ENCODE measurements around the gene OR7A10. TPM values are rescaled to one million over a fixed set of nuclear protein-coding genes. Genes with fewer than 3 reads are reported as not detected.

OR7A10 gene
- total RNA-seq, 4 donors from 2014 or later, result not detected

- Histone ChIP-seq H3K4me3 (no peak overlapping the region), H3K9me3 (peaks cover 0 to 3% of the 10 kb centered on the region in 2 donors), H3K27me3 (no peaks in the 10 kb centered on the region), H3K4me1 (no peaks in the 10 kb centered on the region), H3K27ac (no peak overlapping the region), H3K36me3 (no peaks in the 10 kb centered on the region)
- intact Hi-C loops (cut with DNase I; ENCODE audit: low total_unique reads), result no loop called here
- TF ChIP-seq POLR2A (IDR thresholded peaks at IDR 0.05) (no peak), CTCF (IDR thresholded peaks at IDR 0.05) (no peak)
- DNase-seq, result no peak
These were observed 19.8 kb upstream of the OR7A10 start for GRCh38 chr19:14868497-14868896.

- H3K4me1 ChIP-seq, result no peaks in the 10 kb centered on the region
- no peaks in the 10 kb centered on the region for H3K27me3 ChIP-seq
- H3K9me3 ChIP-seq, result no peaks in the 10 kb centered on the region
- H3K36me3 ChIP-seq, result no peaks in the 10 kb centered on the region
- no peak for DNase-seq
- no peak for TF ChIP-seq POLR2A (IDR thresholded peaks at IDR 0.05)
- no peak for TF ChIP-seq CTCF (IDR thresholded peaks at IDR 0.05)
- intact Hi-C loops (cut with DNase I; ENCODE audit: low total_unique reads), result no loop called here
- H3K27ac ChIP-seq, result no peak overlapping the region
- H3K4me3 ChIP-seq, result no peak overlapping the region
These were observed 5.1 kb downstream of the OR7A10 start for GRCh38 chr19:14843578-14843977.

GRCh38 chr19:14843169-14843568 is 5.6 kb downstream of the OR7A10 start:
- intact Hi-C loops (cut with DNase I; ENCODE audit: low total_unique reads), result no loop called here
- Histone ChIP-seq H3K36me3 (no peaks in the 10 kb centered on the region), H3K4me1 (no peaks in the 10 kb centered on the region), H3K27me3 (no peaks in the 10 kb centered on the region), H3K9me3 (no peaks in the 10 kb centered on the region), H3K4me3 (no peak overlapping the region), H3K27ac (no peak overlapping the region)
- DNase-seq, result no peak
- no peak for TF ChIP-seq POLR2A (IDR thresholded peaks at IDR 0.05)
- TF ChIP-seq CTCF (IDR thresholded peaks at IDR 0.05), result no peak

GRCh38 chr19:14840206-14840605 is 8.5 kb downstream of the OR7A10 start:
- no peak overlapping the region for H3K4me3 ChIP-seq
- H3K27me3 ChIP-seq, result no peaks in the 10 kb centered on the region
- TF ChIP-seq POLR2A (IDR thresholded peaks at IDR 0.05) (no peak), CTCF (IDR thresholded peaks at IDR 0.05) (no peak)
- no peak overlapping the region for H3K27ac ChIP-seq
- H3K36me3 ChIP-seq, result no peaks in the 10 kb centered on the region
- DNase-seq, result no peak
- intact Hi-C loops (cut with DNase I; ENCODE audit: low total_unique reads), result no loop called here
- no peaks in the 10 kb centered on the region for H3K9me3 ChIP-seq
- H3K4me1 ChIP-seq, result no peaks in the 10 kb centered on the region

- TF ChIP-seq POLR2A (IDR thresholded peaks at IDR 0.05) (no peak), CTCF (IDR thresholded peaks at IDR 0.05) (no peak)
- H3K4me3 ChIP-seq, result no peak overlapping the region
- no peaks in the 10 kb centered on the region for H3K36me3 ChIP-seq
- H3K27ac ChIP-seq, result no peak overlapping the region
- H3K9me3 ChIP-seq, result no peaks in the 10 kb centered on the region
- H3K27me3 ChIP-seq, result no peaks in the 10 kb centered on the region
- intact Hi-C loops (cut with DNase I; ENCODE audit: low total_unique reads), result no loop called here
- no peak for DNase-seq
- no peaks in the 10 kb centered on the region for H3K4me1 ChIP-seq
These were observed 11.3 kb downstream of the OR7A10 start for GRCh38 chr19:14837391-14837790.

All from uterus (tissue), 4 donors.